Measurements from ENCODE around the gene CDSN. TPM values are rescaled to one million over a fixed set of nuclear protein-coding genes. Genes with fewer than 3 reads are reported as not detected.

The CDSN gene
- total RNA-seq, 1 donor from 2014 or later, result 1.5 TPM

DNA sequence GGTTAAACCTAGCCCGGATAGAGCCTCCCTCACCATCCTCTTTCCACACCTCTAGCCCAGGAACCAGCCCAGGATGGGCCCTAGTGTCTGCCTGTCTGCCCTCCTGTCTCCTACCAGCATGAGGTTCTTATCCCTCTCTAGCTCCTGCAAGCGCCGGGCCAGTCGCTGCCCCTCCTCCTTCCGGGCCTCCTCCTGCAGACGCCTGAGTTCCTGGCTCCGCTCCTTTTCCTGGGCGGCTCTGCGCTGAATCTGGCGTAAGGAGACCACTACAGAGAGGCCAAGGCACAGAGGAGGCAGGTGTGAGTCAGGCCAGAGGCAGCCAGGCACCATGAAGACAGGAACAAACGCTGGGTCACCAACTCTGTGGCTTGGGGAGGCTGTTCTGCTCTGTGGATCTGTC lies 22.9 kb upstream of the CDSN start:
- no peak overlapping the region for H3K27ac ChIP-seq
- no peak for DNase-seq (ENCODE audit: extremely low spot score in 2 of 2)
- peaks cover 12% of the 10 kb centered on the region for H3K4me1 ChIP-seq
- no peaks in the 10 kb centered on the region for H3K9me3 ChIP-seq
- H3K36me3 ChIP-seq, result peaks cover 0 to 5% of the 10 kb centered on the region in 2 donors
- TF ChIP-seq POLR2A (IDR thresholded peaks at IDR 0.05) (no peak), POLR2AphosphoS5 (IDR thresholded peaks at IDR 0.05; ENCODE audit: insufficient read depth in 1 of 2, low read depth in 1 of 2) (no peak)
- TF ChIP-seq, protein P1, sequence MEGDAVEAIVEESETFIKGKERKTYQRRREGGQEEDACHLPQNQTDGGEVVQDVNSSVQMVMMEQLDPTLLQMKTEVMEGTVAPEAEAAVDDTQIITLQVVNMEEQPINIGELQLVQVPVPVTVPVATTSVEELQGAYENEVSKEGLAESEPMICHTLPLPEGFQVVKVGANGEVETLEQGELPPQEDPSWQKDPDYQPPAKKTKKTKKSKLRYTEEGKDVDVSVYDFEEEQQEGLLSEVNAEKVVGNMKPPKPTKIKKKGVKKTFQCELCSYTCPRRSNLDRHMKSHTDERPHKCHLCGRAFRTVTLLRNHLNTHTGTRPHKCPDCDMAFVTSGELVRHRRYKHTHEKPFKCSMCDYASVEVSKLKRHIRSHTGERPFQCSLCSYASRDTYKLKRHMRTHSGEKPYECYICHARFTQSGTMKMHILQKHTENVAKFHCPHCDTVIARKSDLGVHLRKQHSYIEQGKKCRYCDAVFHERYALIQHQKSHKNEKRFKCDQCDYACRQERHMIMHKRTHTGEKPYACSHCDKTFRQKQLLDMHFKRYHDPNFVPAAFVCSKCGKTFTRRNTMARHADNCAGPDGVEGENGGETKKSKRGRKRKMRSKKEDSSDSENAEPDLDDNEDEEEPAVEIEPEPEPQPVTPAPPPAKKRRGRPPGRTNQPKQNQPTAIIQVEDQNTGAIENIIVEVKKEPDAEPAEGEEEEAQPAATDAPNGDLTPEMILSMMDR (IDR thresholded peaks at IDR 0.05), result no peak
- H3K4me3 ChIP-seq, result no peak overlapping the region
- intact Hi-C loops (cut with DNase I), result no loop called here
- H3K27me3 ChIP-seq, result no peaks in the 10 kb centered on the region

GRCh38 chr6:31142361-31142761 lies 22.1 kb upstream of the CDSN start:
- no peaks in the 10 kb centered on the region for H3K27me3 ChIP-seq
- peaks cover 18% of the 10 kb centered on the region for H3K4me1 ChIP-seq
- H3K4me3 ChIP-seq, result no peak overlapping the region
- no peak for DNase-seq (ENCODE audit: extremely low spot score in 2 of 2)
- intact Hi-C loops (cut with DNase I), result no loop called here
- peaks cover 0 to 5% of the 10 kb centered on the region in 2 donors for H3K36me3 ChIP-seq
- no peaks in the 10 kb centered on the region for H3K9me3 ChIP-seq
- H3K27ac ChIP-seq, result no peak overlapping the region
- TF ChIP-seq POLR2AphosphoS5 (IDR thresholded peaks at IDR 0.05; ENCODE audit: insufficient read depth in 1 of 2, low read depth in 1 of 2) (no peak), POLR2A (IDR thresholded peaks at IDR 0.05) (no peak)
- TF ChIP-seq, protein P1 (IDR thresholded peaks at IDR 0.05), result no peak

GRCh38 chr6:31140643-31141042 lies 20.4 kb upstream of the CDSN start:
- TF ChIP-seq, protein P1 (IDR thresholded peaks at IDR 0.05), result no peak
- TF ChIP-seq POLR2A (IDR thresholded peaks at IDR 0.05), result no peak
- TF ChIP-seq POLR2AphosphoS5 (IDR thresholded peaks at IDR 0.05; ENCODE audit: insufficient read depth in 1 of 2, low read depth in 1 of 2), result no peak
- Histone ChIP-seq H3K27me3 (no peaks in the 10 kb centered on the region), H3K9me3 (no peaks in the 10 kb centered on the region), H3K4me1 (peaks cover 18% of the 10 kb centered on the region), H3K36me3 (peaks cover 0 to 5% of the 10 kb centered on the region in 2 donors), H3K4me3 (no peak overlapping the region), H3K27ac (no peak overlapping the region)
- intact Hi-C loops (cut with DNase I), result no loop called here
- DNase-seq (ENCODE audit: extremely low spot score in 2 of 2), result no peak

DNA sequence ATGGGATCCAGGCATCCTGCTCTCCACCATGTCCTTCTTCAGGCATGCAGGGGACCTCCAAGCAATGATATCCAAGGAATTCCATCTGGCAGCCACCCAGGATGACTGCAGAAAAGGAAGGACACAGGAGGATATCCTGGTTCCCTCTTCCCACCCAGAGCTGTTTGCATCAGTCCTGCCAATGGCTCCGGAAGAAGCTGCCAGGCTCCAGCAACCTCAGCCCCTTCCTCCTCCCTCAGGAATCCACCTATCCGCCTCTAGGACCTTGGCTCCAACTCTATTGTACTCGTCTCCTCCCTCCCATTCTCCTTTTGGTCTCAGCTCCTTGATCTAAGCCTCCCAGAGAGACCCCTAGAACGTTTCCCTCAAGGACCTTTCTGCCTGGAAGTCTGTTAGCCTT lies 19.4 kb upstream of the CDSN start:
- no peaks in the 10 kb centered on the region for H3K27me3 ChIP-seq
- no peak overlapping the region for H3K27ac ChIP-seq
- TF ChIP-seq POLR2AphosphoS5 (IDR thresholded peaks at IDR 0.05; ENCODE audit: insufficient read depth in 1 of 2, low read depth in 1 of 2), result no peak
- TF ChIP-seq POLR2A (IDR thresholded peaks at IDR 0.05), result no peak
- TF ChIP-seq, protein P1 (IDR thresholded peaks at IDR 0.05), result no peak
- no peak overlapping the region for H3K4me3 ChIP-seq
- H3K4me1 ChIP-seq, result peaks cover 18% of the 10 kb centered on the region
- DNase-seq (ENCODE audit: extremely low spot score in 2 of 2), result no peak
- no peaks in the 10 kb centered on the region for H3K9me3 ChIP-seq
- intact Hi-C loops (cut with DNase I), result loop anchor here (5.0 kb wide), 2 partner anchors 53 to 228 kb away; no protein-coding TSS in a partner anchor
- no peaks in the 10 kb centered on the region for H3K36me3 ChIP-seq

DNA sequence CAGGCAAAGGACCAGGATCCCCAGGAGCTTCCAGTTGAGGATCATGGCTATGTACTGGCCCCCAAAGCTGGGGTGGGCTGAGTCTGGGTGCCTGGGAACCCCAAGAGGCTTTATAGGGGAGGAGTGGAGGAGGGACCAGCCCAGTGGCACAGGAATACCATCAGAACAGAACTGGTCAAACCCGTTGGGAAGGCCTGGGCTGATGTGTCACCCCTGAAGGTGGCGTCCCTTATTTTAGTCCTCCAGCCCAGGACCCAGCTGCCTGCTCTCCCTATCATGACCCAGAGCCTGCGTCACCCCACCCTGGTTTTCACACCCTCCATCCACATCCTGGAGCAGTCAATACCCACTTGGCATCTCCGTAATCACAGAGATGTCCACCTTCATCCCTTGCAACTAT lies 18.7 kb upstream of the CDSN start, which contains the start of gene PSORS1C2:
Gene PSORS1C2, minus strand, starts transcription at position 85 of the 400 bp plus-strand sequence. Its CDS starts 40 bp downstream, at position 45.
- H3K4me3 ChIP-seq, result no peak within 1 kb of the TSS
- no peaks in the 10 kb centered on the region for H3K36me3 ChIP-seq
- no peak for DNase-seq (ENCODE audit: extremely low spot score in 2 of 2)
- intact Hi-C loops (cut with DNase I), result loop anchor here (5.0 kb wide), 2 partner anchors 53 to 228 kb away; no protein-coding TSS in a partner anchor
- no peaks in the 10 kb centered on the region for H3K9me3 ChIP-seq
- TF ChIP-seq POLR2AphosphoS5 (IDR thresholded peaks at IDR 0.05; ENCODE audit: insufficient read depth in 1 of 2, low read depth in 1 of 2), result no peak
- TF ChIP-seq, protein P1 (IDR thresholded peaks at IDR 0.05), result no peak
- no peak for TF ChIP-seq POLR2A (IDR thresholded peaks at IDR 0.05)
- no peaks in the 10 kb centered on the region for H3K27me3 ChIP-seq
- no peak within 1 kb of the TSS for H3K27ac ChIP-seq
- H3K4me1 ChIP-seq, result peaks cover 18% of the 10 kb centered on the region
